Endothelial cell (in vitro differentiated cells): ENCODE data around the gene CSTF1. TPM values are rescaled to one million over a fixed set of nuclear protein-coding genes. Genes with fewer than 3 reads are reported as not detected.
A peak's percentile ranks its signal among the peaks of the same experiment; 100 is the strongest.

Experiments
- DNase-seq: peaks from one replicate; pipeline ENCODE4 v3.0.0; 2021; ENCODE audit warnings: low spot score
- H3K27ac Mint-ChIP-seq: one replicate; pipeline ENCODE4 v1.8.0; 2021; ENCODE audit warnings: mixed read lengths, inconsistent platforms; ENCODE audit not compliant: unreplicated experiment
- H3K27me3 Mint-ChIP-seq: one replicate; pipeline ENCODE4 v1.8.0; 2021; ENCODE audit warnings: mild to moderate bottlenecking, moderate library complexity, mixed read lengths, inconsistent platforms; ENCODE audit not compliant: unreplicated experiment
- H3K36me3 Mint-ChIP-seq: one replicate; pipeline ENCODE4 v1.8.0; 2021; ENCODE audit warnings: mild to moderate bottlenecking, low read depth, mixed read lengths, inconsistent platforms; ENCODE audit not compliant: unreplicated experiment
- H3K4me1 Mint-ChIP-seq: one replicate; pipeline ENCODE4 v1.8.0; 2021; ENCODE audit warnings: mild to moderate bottlenecking, mixed read lengths, inconsistent platforms; ENCODE audit not compliant: unreplicated experiment
- H3K4me3 Mint-ChIP-seq: one replicate; pipeline ENCODE4 v1.8.0; 2021; ENCODE audit warnings: mild to moderate bottlenecking, mixed read lengths, inconsistent platforms; ENCODE audit not compliant: unreplicated experiment
- H3K9me3 Mint-ChIP-seq: one replicate; pipeline ENCODE4 v1.8.0; 2021; ENCODE audit warnings: mixed read lengths, inconsistent platforms; ENCODE audit not compliant: unreplicated experiment
- total RNA-seq: library from RNA; stranded (reverse); fragmentation: NEBNext Ultra II Directional; extraction: Animal tissue kit (Norgen Biotek cat#: 25700); gene quantifications from one replicate; pipeline ENCODE4 v1.2.1, GENCODE V29; 2021; ENCODE audit not compliant: unreplicated experiment
- TF ChIP-seq, protein P1 (sequence below): fragments of 200-600 bp; sonication (generic); IDR thresholded peaks from one replicate; pipeline ENCODE4 v1.5.0; 2021; ENCODE audit warnings: antibody characterized with exemption; ENCODE audit not compliant: unreplicated experiment

CSTF1 gene
- total RNA-seq, 1 donor from 2014 or later = 42.0 TPM

- no peak for DNase-seq
- no peak overlapping the region for H3K4me3 Mint-ChIP-seq
- no peaks in the 10 kb centered on the region for H3K36me3 Mint-ChIP-seq
- H3K4me1 Mint-ChIP-seq = peaks cover 2% of the 10 kb centered on the region
- no peak overlapping the region for H3K27ac Mint-ChIP-seq
- no peaks in the 10 kb centered on the region for H3K9me3 Mint-ChIP-seq
- TF ChIP-seq, protein P1, sequence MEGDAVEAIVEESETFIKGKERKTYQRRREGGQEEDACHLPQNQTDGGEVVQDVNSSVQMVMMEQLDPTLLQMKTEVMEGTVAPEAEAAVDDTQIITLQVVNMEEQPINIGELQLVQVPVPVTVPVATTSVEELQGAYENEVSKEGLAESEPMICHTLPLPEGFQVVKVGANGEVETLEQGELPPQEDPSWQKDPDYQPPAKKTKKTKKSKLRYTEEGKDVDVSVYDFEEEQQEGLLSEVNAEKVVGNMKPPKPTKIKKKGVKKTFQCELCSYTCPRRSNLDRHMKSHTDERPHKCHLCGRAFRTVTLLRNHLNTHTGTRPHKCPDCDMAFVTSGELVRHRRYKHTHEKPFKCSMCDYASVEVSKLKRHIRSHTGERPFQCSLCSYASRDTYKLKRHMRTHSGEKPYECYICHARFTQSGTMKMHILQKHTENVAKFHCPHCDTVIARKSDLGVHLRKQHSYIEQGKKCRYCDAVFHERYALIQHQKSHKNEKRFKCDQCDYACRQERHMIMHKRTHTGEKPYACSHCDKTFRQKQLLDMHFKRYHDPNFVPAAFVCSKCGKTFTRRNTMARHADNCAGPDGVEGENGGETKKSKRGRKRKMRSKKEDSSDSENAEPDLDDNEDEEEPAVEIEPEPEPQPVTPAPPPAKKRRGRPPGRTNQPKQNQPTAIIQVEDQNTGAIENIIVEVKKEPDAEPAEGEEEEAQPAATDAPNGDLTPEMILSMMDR = no peak
- peaks cover 1% of the 10 kb centered on the region for H3K27me3 Mint-ChIP-seq
Measured at GRCh38 chr20:56353356-56353755, 39.1 kb upstream of the CSTF1 start.

- H3K9me3 Mint-ChIP-seq = no peaks in the 10 kb centered on the region
- no peak for DNase-seq
- H3K27me3 Mint-ChIP-seq = peaks cover 6% of the 10 kb centered on the region
- H3K4me3 Mint-ChIP-seq = peak overlapping the region; percentile 88
- no peak overlapping the region for H3K27ac Mint-ChIP-seq
- peaks cover 6% of the 10 kb centered on the region for H3K4me1 Mint-ChIP-seq
- H3K36me3 Mint-ChIP-seq = peaks cover 10% of the 10 kb centered on the region
- TF ChIP-seq, protein P1 = no peak
Measured at GRCh38 chr20:56358070-56358469, 34.4 kb upstream of the CSTF1 start.

GRCh38 chr20:56358600-56359211 is 33.7 kb upstream of the CSTF1 start, which contains the start of gene FAM210B:
Gene FAM210B (plus strand): TSS chr20:56358974. CDS start chr20:56359006, 32 bp downstream.
- Mint-ChIP-seq H3K9me3 (no peaks in the 10 kb centered on the region), H3K27me3 (peaks cover 4% of the 10 kb centered on the region), H3K27ac (no peak within 1 kb of the TSS), H3K4me3 (peak within 1 kb of the TSS; percentile 88), H3K4me1 (peaks cover 6% of the 10 kb centered on the region), H3K36me3 (peaks cover 10% of the 10 kb centered on the region)
- TF ChIP-seq, protein P1 = no peak
- peak; percentile 87 for DNase-seq

DNA sequence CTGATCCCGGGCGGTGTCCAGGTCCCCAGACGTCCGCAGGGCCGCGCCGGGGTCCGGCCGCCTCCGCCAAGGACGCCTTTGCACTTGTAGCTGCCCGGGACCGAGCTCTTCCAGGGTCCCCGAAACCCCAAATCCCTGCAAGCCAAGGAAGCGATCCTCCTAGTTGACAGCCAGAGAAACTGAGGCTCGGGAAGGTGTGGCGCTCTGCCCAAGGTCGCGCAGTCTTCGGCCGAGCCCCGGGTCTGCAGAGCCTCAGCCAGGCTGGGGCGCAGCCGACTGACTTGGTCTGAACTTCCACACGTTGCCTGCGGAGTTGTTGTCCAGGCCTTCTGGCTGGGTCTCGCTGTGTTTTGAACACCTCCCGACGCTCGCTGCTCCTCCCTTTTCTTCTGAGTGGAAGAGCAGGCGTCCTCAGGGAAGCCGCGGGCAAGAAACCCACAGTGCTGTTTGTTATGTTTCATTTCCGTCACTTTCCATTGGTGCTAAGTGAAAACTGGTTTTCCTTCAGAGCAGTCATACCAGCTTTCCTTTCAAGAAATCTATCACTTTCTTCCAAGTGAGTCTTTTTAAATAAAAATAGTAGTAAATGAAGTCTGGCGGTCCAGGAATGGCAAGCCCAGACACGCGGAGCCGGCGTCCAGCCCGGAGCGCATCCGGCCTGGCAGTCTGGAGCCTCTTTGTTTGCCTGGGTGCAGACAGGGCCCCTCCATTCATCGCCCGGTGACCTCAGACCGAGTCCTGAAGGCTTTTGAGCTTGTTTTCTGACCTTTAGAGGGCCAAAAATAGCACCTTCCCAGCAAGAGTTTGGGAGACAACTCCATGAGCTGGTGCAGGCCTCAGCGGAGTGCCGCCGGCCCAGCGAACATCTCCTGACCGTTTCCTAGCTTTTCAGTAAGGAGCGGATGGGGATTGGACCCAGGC is 33.0 kb upstream of the CSTF1 start:
- no peak overlapping the region for H3K27ac Mint-ChIP-seq
- peaks cover 10% of the 10 kb centered on the region for H3K36me3 Mint-ChIP-seq
- H3K27me3 Mint-ChIP-seq = peaks cover 4% of the 10 kb centered on the region
- peak; percentile 46 for DNase-seq
- peak overlapping the region; percentile 87 for H3K4me3 Mint-ChIP-seq
- TF ChIP-seq, protein P1 = no peak
- H3K4me1 Mint-ChIP-seq = peaks cover 6% of the 10 kb centered on the region
- H3K9me3 Mint-ChIP-seq = no peaks in the 10 kb centered on the region
